ENCODE measurements around the gene CRABP1.

DNA sequence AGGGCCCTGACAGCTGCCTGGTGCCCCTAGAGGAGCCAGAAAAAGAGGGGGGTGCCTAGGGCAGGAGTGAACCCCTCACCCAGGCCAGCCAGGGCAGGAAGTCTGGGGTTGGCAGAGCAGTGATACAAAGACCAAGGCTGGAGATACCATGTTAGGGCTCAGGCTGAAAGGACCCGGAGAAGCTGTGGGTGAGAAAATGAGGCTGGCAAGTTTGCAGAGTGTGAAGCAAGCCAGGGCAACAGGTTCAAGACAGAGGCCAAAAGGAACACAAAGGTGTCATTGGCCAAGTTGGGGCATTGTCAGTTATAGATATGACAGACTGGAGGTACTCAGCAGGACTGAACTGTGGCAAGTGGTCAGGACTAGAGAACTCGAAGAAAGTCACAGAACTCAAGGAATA is 57.2 kb downstream of the CRABP1 start:
- TF ChIP-seq, protein P1, sequence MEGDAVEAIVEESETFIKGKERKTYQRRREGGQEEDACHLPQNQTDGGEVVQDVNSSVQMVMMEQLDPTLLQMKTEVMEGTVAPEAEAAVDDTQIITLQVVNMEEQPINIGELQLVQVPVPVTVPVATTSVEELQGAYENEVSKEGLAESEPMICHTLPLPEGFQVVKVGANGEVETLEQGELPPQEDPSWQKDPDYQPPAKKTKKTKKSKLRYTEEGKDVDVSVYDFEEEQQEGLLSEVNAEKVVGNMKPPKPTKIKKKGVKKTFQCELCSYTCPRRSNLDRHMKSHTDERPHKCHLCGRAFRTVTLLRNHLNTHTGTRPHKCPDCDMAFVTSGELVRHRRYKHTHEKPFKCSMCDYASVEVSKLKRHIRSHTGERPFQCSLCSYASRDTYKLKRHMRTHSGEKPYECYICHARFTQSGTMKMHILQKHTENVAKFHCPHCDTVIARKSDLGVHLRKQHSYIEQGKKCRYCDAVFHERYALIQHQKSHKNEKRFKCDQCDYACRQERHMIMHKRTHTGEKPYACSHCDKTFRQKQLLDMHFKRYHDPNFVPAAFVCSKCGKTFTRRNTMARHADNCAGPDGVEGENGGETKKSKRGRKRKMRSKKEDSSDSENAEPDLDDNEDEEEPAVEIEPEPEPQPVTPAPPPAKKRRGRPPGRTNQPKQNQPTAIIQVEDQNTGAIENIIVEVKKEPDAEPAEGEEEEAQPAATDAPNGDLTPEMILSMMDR (IDR thresholded peaks at IDR 0.05): no peak
- TF ChIP-seq POLR2A (IDR thresholded peaks at IDR 0.05): no peak

All from thyroid gland (tissue), 4 donors.